22Rv1 (cell line): ENCODE data around the gene SRSF4.

Experiments used
- H3K27ac ChIP-seq: fragments of 450-650 bp; 2 replicates; pipeline ENCODE4 v1.5.1; 2017
- CTCF ChIP-seq: fragments of 450-650 bp; IDR thresholded peaks from 2 replicates; pipeline ENCODE4 v1.5.1; 2017; ENCODE audit warnings: mild to moderate bottlenecking
- ZFX ChIP-seq: fragments of 450-650 bp; IDR thresholded peaks from 2 replicates; pipeline ENCODE4 v1.6.1; 2017; ENCODE audit warnings: antibody characterized with exemption, borderline replicate concordance

Gene SRSF4

GRCh38 chr1:29148656-29149491, 32.8 kb downstream of the SRSF4 start:
- no peak overlapping the region for H3K27ac ChIP-seq
- TF ChIP-seq CTCF (no peak), ZFX (no peak)

DNA sequence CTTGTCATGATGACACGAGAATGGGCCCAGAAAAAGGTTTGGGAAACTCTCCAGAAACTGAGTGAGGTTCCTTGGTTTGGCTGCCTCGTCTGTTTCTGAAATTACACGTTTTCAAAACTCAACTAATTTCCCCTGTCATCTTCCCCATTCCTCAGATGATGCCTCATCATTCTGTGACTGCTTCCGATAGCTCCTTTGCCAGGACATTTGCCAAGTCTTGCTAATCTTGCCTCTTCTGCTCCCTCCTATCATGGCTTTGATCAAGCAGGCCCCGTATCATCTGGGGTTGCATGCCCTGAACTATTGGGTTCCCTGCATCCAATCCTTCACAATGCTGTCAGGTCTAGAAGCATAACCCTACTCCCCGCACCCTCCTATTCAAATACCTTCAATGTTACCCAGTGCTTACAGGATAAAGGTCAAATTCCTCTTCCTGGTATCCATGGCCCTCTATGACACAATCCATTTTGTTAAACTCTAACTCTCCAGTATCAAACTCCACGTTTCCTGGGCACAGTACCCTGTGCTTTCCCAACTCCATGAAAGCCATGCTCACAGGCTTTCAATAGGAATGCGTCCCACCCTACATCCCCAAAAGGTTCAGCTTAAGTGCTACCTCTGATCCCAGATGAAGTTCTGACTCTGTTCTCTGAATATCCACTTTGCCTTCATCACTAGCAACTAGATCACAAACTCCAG, 35.8 kb downstream of the SRSF4 start:
- TF ChIP-seq CTCF (no peak), ZFX (no peak)
- H3K27ac ChIP-seq = no peak overlapping the region

DNA sequence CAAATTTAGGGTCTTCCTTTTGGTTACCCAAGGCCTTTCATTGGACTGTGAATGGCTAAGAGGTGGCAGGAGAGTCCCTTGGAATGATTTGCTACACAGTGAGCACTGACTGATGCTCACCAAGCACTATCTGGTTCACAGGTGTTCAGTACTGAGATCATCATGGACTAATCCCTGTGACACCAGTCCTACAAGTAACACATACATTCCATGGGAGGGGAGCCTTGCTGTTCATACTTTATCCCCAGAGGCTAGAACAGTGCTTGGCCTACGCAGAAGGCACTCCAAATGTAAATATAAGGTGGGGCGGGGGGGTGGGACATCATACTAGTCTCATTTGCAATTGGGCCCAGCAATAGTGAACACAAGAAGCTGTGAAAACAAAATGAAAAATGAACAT, 37.5 kb downstream of the SRSF4 start:
- no peak overlapping the region for H3K27ac ChIP-seq
- TF ChIP-seq ZFX (no peak), CTCF (no peak)

- H3K27ac ChIP-seq = no peak overlapping the region
Measured at GRCh38 chr1:29142714-29143113, 39.0 kb downstream of the SRSF4 start.

GRCh38 chr1:29136391-29136915, 45.2 kb downstream of the SRSF4 start:
- H3K27ac ChIP-seq = no peak overlapping the region
- TF ChIP-seq CTCF (no peak), ZFX (no peak)

More at GRCh38 chr1:29142714-29143113, 39.0 kb downstream of the SRSF4 start:
- TF ChIP-seq CTCF (no peak), ZFX (no peak)

DNA sequence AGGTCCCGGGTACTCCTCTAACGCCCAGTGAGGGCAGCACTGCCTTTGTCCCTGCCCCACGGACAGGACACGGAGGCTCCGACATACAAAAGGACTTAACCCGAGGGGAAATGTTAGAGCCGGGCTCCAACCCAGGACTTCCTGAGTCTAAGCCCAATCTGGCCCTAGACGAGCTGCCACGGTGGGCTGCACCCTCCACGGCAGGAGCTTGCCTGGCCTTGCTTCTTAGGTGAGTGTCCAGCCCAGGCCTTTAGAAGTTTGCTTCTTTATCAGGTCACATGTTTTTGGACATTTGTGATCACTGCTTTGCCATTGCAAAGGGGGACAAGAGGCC, 47.0 kb downstream of the SRSF4 start:
- H3K27ac ChIP-seq = no peak overlapping the region
- TF ChIP-seq ZFX (no peak), CTCF (no peak)
